ENCODE measurements around the gene TNFAIP2.

DNA sequence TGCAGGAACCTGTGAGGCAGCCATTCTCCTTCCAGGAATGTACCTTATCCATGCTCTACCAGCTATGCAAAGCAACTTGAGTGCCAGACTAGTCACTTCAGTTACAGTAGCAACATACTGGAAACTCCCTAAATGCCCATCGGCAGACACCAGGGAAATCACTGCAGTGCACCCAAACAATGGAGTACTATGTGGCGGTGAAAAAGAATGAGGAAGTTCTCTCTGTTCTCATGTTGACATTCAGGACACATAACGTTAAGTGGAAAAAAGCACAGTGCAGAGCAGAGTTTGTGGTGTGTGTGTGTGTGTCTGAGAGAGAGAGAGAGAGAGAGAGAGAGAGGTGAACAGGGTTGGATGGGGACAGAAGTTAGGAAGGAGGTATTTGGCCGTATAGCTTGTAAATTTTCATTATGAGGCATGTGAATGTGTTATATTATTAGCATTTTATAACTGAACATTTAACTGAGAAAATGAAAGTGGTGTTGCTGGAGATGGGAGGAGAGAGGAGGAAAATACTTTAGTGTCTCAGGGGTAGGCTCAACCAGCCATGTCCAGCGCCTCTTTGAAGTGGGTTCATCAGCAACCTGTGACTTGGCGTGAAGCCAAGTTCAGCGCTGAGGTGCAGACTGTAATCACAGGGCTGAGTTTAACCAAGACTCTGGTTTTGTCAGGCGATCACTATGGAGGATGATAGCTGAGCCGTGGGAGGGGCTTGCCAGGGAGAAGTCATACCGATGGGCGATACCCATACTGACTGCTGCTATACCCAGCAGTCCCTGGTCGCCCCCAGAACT lies 17.3 kb downstream of the TNFAIP2 start:
- TF ChIP-seq, protein P1, sequence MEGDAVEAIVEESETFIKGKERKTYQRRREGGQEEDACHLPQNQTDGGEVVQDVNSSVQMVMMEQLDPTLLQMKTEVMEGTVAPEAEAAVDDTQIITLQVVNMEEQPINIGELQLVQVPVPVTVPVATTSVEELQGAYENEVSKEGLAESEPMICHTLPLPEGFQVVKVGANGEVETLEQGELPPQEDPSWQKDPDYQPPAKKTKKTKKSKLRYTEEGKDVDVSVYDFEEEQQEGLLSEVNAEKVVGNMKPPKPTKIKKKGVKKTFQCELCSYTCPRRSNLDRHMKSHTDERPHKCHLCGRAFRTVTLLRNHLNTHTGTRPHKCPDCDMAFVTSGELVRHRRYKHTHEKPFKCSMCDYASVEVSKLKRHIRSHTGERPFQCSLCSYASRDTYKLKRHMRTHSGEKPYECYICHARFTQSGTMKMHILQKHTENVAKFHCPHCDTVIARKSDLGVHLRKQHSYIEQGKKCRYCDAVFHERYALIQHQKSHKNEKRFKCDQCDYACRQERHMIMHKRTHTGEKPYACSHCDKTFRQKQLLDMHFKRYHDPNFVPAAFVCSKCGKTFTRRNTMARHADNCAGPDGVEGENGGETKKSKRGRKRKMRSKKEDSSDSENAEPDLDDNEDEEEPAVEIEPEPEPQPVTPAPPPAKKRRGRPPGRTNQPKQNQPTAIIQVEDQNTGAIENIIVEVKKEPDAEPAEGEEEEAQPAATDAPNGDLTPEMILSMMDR (IDR thresholded peaks at IDR 0.05) = no peak
- TF ChIP-seq POLR2A (IDR thresholded peaks at IDR 0.05) (no peak), EP300 (IDR thresholded peaks at IDR 0.05) (no peak)

Measured in ovary (tissue), 3 donors.